IMR-90 (cell line): Measurements from ENCODE around the gene ITGB1.

Source experiments
- BHLHE40 ChIP-seq: fragments of 150-350 bp; IDR thresholded peaks from 2 replicates; pipeline ENCODE4 v1.6.1; 2016; ENCODE audit warnings: mild to moderate bottlenecking, low read depth, low read length
- CEBPB ChIP-seq: IDR thresholded peaks from 2 replicates; pipeline ENCODE4 v1.6.1; 2012; ENCODE audit warnings: low read depth, low read length, improper control_type of control experiment
- CHD1 ChIP-seq: IDR thresholded peaks from 2 replicates; pipeline ENCODE4 v1.6.1; 2012; ENCODE audit warnings: low read depth, low read length, improper control_type of control experiment
- FOS ChIP-seq: fragments of 150-350 bp; IDR thresholded peaks from 2 replicates; pipeline ENCODE4 v1.6.1; 2016; ENCODE audit warnings: low read depth, low read length
- MAFK ChIP-seq: IDR thresholded peaks from 2 replicates; pipeline ENCODE4 v1.6.1; 2012; ENCODE audit warnings: low read depth, low read length, improper control_type of control experiment
- MXI1 ChIP-seq: IDR thresholded peaks from 2 replicates; pipeline ENCODE4 v1.6.1; 2012; ENCODE audit warnings: low read depth, mild to moderate bottlenecking, low read length, moderate library complexity, borderline replicate concordance
- NFE2L2 ChIP-seq: fragments of 150-350 bp; IDR thresholded peaks from 2 replicates; pipeline ENCODE4 v1.6.1; 2016; ENCODE audit warnings: low read depth, mild to moderate bottlenecking, low read length
- POLR2A ChIP-seq: IDR thresholded peaks from 2 replicates; pipeline ENCODE4 v1.6.1; 2012; ENCODE audit warnings: mild to moderate bottlenecking, low read depth, low read length
- RAD21 ChIP-seq: IDR thresholded peaks from 2 replicates; pipeline ENCODE4 v1.6.1; 2012; ENCODE audit warnings: low read length, improper control_type of control experiment
- RFX5 ChIP-seq: IDR thresholded peaks from 2 replicates; pipeline ENCODE4 v1.8.0; 2012; ENCODE audit warnings: low read depth, mild to moderate bottlenecking, low read length, moderate library complexity
- SMC3 ChIP-seq: fragments of 150-350 bp; IDR thresholded peaks from 2 replicates; pipeline ENCODE4 v1.6.1; 2016; ENCODE audit warnings: low read depth, mild to moderate bottlenecking, antibody characterized with exemption, low read length, moderate library complexity
- TF ChIP-seq, protein P1 (sequence below): conservative IDR thresholded peaks from 2 replicates; pipeline ENCODE4 v1.5.1; 2012; ENCODE audit warnings: mild to moderate bottlenecking, low read depth, low read length, improper control_type of control experiment

GRCh38 chr10:32929634-32930033, 28.4 kb downstream of the ITGB1 start:
- TF ChIP-seq, protein P1, sequence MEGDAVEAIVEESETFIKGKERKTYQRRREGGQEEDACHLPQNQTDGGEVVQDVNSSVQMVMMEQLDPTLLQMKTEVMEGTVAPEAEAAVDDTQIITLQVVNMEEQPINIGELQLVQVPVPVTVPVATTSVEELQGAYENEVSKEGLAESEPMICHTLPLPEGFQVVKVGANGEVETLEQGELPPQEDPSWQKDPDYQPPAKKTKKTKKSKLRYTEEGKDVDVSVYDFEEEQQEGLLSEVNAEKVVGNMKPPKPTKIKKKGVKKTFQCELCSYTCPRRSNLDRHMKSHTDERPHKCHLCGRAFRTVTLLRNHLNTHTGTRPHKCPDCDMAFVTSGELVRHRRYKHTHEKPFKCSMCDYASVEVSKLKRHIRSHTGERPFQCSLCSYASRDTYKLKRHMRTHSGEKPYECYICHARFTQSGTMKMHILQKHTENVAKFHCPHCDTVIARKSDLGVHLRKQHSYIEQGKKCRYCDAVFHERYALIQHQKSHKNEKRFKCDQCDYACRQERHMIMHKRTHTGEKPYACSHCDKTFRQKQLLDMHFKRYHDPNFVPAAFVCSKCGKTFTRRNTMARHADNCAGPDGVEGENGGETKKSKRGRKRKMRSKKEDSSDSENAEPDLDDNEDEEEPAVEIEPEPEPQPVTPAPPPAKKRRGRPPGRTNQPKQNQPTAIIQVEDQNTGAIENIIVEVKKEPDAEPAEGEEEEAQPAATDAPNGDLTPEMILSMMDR, result no peak
- TF ChIP-seq SMC3 (no peak), POLR2A (no peak), RAD21 (no peak), CHD1 (no peak), CEBPB (no peak), MXI1 (no peak), BHLHE40 (no peak), RFX5 (no peak), NFE2L2 (no peak), FOS (no peak), MAFK (no peak)
